Suppressor macrophage treated with lipopolysaccharide for 4 hours (primary cell): ENCODE data around the gene C14orf180.

Source experiments
- DNase-seq: peaks from one replicate; pipeline ENCODE4 v3.0.0-alpha.2; 2020

C14orf180 gene

DNA sequence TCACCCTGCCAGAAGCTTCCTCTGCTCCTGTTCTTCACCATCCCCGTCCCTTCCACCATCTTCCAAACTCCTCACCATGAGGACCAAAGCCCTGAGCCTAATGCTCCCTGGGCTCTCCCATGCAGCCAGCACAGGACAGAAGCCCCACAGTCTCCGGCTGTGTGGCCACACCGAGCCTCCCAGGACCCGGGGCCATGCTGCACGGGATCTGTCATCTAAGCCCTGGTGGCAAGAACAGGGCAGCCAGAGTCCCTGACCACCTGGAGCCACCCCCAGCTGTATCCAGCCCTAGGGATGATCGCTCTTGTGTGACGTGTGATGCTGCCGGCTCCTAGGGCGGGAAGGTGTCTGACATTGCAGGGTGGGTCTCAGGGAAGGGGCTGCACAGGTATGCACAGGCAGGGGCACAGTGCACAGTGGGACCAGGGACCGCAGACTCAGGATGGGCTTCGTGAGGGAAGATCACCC lies 16.9 kb downstream of the C14orf180 start:
- DNase-seq = no peak

DNA sequence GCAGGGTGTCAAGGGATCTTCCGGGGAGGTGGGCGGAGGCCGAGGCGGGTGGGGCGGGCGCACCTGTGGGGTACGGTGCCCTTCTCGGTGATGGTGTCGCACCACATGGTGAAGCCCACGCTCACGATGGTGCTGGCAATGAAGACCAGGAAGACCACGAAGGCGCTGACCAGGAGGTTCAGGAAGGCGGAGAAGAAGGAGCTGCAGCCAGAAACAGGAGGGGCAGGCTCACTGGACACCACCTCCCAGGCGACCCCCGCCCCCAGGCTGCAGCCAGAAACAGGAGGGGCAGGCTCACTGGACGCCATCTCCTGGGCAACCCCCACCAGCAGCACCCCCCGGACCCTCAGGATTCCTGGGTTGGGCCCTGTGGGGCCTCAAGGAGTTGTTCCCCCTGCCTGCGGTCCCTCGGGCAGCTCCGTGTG lies 17.4 kb downstream of the C14orf180 start:
- no peak for DNase-seq

DNA sequence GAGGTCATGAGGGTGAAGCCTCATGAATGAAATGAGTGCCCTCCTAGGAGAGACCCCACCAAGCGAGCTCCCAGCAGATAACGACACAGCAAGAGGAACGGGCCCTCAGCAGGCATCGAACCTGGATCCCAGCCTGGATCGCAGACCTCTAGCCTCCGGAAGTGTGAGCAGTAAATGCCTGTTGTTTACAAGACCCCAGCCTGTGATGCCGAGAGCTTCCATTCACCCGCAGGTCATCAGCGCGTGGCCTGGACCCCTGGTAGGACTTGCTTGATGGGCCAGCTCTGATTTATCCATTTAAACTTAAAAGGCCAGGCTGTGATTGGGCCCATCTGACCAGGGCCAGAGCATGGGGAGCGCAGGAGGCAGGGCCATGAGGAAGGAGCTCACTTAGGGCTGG lies 18.0 kb downstream of the C14orf180 start:
- DNase-seq = no peak

DNA sequence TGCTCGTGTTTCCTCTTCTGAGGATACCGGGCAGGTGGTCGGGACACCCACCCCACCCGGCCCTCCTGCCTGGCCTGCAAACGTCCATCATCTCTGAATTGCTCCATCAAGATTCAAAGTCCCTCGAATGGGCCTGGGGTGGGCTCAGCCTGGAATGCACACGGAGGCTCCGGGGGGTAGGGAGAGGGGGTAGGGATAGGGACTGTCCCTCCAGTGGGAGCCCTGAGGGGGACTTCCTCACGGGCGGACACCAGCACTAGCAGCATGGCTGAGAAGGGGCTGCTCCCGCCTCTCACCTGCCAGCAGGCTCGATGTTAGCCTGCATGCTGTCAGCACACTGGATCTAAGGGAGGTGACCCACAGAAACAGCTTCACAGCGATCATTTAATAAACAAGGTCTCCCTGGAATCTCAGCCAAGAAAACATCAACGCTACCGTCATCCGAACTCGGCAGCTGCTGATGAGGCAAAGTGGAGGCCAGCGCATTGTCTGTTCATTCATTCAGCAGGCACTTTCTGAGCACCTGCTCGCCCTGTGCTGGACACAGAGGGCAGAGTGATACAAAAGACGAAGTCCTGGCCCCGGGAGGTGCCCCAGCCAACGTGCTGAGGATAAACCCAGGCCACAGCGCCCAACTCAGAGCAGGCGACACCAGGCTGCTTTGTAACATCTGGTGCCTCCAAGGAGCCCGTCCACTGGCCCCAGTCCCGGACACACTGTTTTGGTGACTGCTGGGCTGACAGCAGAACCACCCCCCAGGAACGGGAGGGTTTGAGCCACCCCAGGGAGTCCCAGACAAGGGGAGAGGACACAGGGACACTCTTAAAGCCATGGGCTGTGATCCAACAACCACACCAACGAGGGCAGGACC lies 18.7 kb downstream of the C14orf180 start:
- DNase-seq = no peak

DNA sequence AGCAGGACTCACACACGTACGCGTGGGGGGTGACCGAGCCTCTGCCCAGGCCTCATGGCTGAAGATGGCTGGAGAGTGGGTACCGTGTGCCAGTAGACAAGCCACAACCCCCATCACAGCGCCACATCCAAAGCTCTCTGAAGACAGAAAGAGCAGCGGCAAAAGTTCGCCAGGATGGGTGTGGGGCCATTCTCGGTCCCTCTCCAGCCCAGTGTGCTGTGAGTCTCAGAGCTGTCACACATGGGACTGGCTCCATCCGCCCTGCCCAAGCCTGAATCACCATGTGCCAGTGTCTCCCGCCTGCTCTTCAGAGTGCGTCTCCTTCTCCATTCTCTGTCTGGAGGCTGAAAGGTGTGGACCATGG lies 19.3 kb downstream of the C14orf180 start:
- no peak for DNase-seq

DNA sequence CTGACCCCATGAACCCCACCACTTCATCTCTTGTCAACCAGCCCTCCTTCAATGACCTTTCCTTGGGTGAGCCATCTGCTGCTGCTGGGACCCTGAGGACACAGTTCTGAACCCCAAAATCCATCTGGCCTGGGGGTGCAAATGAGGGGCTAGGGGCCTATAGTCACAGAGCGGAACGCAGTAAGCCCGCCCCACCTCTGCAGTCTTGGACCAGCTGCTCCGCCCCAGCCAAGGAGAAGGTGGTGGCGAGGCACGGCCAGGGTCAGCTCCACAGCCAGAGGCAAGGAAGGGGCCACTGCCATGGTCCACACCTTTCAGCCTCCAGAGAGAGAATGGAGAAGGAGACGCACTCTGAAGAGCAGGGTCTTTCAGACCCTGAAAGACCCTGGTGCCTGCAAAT lies 19.9 kb downstream of the C14orf180 start:
- no peak for DNase-seq

DNA sequence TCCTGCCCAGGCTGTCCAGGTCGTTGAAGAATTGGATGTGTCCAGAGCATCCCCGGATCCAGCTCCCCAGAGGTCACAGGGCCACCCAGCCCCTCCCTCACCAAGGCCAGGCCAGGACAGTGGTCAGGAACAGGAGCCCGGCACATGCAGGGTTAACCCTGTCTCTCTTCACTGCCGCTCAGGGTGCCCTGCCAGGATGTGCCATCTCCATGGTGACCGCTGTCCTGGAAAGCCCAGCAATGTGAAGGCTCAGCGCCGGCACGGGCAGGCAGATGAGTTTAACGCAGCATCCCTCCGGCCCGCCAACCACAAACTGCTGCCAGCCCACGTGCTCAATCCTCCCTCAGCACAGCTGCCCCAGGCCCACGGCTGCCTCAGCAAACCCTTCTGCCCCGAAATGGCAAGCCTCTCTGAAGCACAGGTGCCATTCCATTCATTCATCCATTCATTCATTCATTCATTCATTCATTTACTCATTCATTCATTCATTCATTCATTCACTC lies 20.6 kb downstream of the C14orf180 start:
- DNase-seq = no peak

DNA sequence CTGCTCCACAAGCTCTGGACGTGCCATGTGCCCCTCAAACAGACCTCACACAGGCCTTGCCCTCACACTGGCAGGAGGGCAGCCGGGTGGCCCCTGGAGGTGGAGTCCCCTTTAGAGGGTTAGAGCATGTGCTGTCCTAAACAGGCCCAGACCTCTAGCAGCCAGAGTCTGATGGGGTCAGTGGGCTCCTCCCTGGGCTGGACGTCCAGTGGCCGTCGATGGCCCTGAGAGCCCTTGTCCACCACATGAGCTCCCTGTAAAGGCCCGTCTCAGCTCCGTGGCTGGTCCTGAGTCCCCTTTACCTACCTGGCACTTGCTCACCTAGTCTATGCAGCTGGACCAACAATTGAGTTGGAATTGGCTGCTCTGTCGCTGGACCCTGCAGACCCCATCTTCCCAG lies 21.2 kb downstream of the C14orf180 start:
- DNase-seq = no peak

DNA sequence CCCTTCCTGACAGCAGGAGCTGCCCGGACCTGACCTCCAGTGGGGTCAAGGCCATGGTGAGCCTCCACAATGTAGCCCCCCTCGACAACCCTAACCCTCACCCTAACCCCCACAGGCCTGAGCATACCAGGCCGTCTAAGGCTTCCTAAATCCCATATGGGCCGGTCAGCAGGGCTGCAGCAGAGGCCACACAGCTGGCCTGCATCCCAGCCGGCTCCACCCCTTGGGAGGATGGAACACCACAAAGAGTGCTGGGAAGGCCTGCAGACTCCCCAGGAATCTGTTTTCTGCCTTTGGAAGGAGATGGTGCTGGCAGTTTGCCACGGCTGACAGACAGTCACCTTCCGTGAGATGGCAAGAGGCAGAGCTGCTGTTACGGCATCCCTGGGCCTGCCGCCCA lies 22.2 kb downstream of the C14orf180 start:
- no peak for DNase-seq

DNA sequence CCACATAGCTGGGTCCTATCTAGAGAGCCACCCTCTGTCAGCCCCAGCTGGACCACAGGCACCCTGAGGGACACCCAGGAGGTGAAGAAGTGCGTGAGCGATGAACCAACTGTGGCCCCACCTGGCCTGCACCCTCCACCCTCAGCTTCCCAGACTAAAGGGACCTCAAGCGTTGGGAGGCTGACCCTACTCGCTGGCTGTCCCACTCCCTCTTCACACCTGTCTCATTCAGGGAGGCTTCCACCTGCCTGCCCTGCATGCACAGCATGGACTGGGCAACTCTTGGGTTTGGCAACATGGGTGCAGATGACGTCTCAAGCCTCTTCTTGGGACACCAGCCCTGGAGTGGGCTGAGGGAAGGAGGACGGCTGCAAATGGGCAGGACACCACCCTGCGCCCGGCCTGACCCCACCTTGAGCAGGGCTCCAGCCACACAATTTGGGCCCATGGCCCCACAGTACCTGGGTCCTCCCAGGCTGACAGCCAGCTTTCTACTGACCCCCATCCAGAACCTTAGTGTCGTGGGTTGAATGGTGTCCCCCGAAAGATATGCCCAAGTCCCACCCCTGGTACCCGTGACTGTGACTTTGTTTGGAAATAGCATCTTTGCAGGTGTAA lies 22.9 kb downstream of the C14orf180 start:
- no peak for DNase-seq

DNA sequence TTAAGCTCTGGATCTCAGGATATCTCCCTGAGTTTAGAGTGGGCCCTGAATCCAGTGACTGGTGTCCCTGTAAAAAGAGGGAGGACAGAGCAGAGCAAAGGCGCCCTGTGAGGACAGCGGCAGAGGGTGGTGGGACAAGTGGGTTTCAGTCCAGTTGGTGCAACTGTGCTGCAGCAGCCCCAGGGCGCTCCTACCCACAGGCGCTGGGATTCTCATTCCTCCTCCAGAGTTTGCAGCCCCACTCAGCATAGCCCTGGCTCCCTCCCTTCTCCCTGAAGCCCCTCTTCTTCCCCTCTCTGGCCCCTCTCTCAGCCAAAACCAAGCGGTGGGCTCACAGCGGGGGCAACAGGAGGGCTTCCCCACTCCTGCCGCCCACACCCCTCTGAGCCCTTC lies 23.4 kb downstream of the C14orf180 start:
- no peak for DNase-seq

DNA sequence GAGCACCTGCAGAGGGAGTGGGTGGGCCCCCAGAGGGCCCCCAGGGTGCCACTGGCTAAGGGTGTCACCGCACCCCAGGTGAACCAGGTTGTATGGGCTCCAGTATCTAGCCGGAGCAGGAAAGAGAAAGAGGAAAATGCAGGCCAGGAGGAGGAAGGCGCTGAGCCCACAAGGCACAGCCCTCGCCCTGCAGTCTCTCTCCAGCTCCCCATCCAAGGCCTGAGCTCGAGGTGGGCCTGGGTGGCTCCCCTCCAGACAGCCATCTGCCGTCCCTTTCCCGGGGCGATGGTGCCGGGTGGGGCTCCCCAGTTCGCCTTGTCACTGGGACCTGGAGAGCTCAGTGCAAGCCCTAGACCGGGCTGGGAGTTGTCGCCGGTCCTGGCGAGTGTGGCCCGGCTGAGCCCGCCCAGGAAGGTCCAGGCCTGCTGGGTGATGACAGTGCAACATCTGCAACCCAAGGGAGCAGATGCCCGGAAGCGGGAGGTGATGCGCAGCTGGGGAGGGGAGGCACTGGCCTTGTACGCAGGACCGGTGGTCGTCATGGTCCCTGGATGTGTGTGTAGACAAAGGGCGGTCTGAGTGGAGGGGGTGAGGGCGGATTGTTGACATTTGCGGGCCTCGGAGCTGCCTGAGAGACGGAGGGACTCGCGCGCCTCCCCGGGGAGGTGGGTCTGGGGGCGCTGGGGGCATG lies 24.3 kb downstream of the C14orf180 start:
- DNase-seq = no peak

DNA sequence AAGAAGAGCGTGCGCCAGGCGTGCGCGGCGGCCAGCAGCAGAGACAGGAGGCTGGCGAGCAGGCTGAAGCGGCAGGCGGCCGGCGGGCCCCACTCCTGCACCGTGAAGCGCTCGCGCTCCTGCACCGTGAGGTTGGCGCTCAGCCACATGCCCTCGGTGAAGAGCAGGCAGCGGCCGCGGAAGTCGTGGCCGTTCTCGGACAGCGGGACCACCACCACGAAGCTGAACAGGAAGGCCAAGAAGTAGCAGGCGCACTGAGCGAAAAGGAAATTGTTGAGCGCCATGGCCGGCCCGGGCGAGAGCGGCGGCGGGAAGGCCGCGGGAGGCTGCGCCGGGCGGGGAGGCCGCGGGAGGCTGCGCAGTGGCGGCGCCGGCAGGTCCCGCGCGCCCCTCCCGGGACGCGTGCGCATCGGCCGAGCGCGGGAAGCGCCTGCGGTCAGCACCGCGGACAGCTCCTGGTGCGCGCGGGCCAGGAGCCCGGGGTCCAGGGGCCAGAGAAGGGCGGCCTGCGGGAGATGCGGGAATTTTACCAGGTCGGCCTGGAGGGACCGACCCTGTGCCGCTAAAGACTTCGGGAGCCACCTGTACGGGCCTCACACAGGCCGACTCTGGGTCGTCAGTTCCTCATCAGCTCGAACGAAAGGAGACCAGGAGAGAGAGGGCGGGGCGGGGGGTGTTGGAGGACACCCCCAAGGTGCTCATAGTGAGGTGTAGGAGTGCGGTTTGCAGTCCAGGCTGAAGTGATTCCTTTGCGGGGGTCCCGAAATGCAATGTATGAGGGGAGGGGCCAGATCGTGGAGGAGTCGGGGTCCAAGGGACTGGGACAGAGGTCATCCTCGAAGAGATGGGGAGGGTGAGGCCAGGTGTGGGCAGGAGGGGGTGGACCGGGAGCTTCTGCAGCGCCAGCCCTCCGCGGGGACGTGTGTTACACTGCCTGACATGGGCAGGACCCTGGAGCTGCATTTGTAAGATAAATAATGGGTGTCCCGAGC lies 25.2 kb downstream of the C14orf180 start, which contains the start of gene TMEM179:
TSS of gene TMEM179 (minus strand) at position 315 of the 992 bp plus-strand sequence. CDS start at position 284, 31 bp downstream.
- DNase-seq = peak; percentile 3

DNA sequence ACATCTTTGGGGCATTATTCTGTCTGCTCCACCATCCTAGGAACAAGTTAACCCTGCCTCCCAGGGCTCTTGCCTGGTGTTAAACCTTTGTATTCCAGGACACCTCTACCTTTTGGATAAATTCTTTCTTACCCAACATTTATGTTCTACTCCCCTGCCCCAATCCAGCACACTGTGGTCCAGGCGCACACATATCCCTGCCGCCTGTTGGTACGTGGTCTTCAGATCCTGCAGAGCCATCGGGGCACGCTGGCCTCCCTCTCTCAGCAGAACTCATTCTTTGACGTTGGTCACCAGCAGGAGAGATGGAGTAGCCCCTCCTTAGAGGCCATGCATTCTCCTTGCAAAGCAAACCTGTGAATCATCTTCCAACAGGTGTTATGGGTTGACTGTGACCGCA lies 30.1 kb downstream of the C14orf180 start:
- DNase-seq = no peak

DNA sequence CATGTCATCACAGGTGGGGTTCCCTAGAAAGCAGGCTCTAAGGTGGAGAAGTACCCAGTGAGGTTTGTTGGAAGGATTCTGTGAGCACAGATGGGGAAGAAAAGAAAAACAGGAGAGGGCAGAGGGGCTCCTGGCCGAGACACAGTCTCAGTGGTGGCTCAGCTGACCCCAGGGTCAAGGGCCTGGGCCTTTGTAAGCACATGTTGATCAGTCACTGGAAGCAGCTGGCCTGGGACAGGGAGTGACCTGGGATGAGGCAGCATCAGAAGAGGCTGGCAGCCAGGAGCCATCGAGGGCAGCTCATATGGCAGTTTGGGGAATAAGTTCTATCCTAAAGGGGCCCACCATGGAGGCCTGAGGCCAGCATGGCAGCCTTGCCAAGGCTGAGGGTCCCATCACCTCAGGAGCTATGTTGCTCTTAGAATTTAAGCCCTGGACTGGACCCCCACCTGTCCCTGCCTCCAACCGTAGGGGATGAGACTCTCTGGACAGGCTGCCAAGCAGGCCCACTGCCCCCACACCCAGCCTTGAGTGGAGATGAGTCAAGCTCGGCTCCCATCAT lies 31.3 kb downstream of the C14orf180 start:
- no peak for DNase-seq

DNA sequence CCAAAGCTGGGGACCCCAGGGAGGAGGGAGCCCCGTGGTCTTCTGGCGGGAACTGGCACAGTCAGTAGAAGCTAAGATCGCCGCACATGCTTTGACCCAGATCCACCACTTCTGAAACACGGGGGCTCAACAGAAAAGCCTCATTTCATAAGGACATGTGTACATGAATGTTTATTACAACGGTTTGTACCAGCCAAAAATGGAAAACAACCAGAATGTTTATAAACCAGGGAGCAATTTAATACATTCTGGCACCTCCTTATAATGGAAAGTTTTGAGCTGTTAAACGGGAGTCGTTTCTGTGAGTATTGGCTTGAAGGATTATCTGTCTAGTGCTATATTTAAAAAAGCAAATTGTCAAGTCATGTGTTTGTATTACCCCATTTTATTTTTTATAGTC lies 32.3 kb downstream of the C14orf180 start:
- no peak for DNase-seq

DNA sequence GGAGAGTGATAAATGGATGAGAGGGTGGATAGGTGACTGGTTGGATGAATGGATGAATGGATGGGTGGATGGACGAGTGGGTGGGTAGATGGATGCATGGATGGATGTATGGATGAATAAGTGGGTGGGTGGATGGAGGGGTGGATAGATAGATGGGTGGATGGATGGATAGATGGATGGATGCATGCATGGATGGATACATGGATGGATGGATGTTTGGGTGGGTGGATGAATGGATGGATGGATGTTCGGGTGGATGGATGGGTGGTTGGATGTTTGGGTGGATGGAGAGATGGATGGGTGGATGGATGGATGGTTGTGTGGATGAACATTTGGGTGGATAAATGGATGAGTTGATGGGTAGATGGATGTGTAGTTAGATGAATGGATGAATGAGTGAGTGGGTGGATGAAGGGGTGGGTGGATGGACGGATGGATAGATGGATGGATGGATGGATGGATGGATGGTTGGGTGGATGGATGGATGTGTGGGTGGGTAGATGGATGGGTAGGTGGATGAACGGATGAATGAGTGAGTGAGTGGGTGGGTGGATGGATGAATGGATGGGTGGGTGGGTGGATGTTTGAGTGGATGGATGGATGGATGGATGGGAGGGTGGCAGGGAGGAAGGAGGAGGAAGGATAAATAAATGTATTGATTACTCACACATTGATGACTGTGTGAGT lies 34.7 kb downstream of the C14orf180 start:
- no peak for DNase-seq

DNA sequence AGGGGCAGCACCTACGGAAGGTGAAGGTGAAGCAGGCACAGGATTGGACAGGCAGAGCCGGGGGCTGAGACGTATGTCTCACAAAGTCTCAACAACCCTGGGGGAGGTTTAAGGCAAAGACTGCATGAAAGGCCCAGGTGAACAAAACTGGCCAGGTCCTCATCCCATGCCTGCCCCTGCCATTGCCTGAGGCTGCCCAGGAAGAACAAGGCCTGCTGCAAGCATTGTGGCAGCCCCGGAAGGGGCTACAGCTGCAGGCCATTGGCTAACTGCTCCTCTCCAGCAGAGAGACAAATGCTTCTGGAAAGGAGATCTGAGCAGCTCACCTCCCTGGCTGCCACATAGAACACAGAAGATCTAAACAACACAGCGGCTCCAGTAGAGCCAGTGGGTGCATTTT lies 45.4 kb downstream of the C14orf180 start:
- no peak for DNase-seq

DNA sequence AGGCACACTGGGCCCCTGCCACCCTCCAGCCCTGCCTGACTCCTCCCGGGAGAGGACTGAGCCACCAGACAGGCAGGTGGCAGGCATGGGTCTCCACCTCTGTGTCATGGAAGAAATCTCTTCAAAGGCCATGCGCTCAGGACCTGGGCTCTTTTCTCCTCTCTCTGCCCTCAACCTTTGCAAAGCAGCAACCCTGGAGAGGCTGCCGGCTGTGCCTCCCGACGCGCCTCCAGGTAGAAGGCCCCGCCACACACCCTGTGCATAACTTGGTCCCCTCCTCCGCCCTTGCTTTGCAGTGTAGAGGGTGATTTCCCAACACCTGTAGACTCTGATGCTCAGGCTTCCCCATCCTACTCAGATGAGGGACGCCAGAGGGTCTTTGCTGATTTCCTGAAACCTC lies 53.2 kb downstream of the C14orf180 start:
- no peak for DNase-seq

DNA sequence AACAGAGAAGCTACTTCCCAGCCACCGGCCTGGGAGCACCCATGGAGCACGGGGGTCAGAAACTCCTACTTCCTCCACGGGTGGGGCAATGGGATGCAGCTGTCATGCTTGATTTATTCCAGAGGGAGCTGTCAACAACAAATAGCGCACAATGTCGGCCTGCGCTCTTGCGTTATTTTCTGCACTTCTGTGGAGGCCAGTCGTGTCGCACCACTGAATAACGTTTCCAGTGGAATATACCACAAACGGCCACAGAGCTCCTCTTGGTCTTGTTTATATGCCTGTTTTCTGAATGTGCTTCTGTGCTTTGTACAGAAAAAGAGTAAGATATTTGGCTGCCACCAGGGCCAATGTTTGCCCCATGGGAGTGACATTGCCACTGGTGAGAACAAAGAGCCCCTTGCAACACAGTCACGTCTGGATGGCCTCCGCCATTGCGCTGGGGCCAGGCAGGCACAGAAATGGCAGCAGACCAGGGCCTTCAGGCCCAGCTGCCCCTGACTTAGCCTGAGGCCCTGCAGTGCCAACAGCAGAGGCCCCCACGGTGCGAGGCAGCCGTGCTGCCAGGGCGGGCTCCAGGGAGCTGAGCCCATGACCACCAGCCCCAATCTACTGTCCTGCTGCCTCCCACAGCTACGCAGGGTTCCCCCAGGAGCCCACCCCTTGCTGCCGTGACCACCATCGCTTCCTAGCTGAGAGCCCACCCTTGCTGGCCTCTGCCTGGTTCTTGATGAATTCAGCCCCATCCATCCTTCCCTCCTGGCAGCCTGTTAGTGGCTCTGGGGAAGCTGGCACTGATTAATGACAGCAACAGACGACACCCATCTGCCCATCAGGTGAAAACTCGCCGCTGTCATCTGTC lies 53.9 kb downstream of the C14orf180 start:
- DNase-seq = no peak
